Spleen (tissue), 11 donors: Measurements from ENCODE around the gene ZMIZ1. TPM values are rescaled to one million over a fixed set of nuclear protein-coding genes. Genes with fewer than 3 reads are reported as not detected.

Experiments used
- DNase-seq: peaks from one replicate; pipeline ENCODE4 v3.0.0-alpha.2; 2020
- H3K27ac ChIP-seq, 8 donors: fragments of 200-600 bp; sonication (generic) in 7 of 8; 1 replicate in 4 of 8; 2 replicates in 4 of 8; pipeline versions ENCODE4 v1.5.0 to v1.8.0; 2016 to 2021; ENCODE audit warnings: inconsistent platforms in 4 of 8, mild to moderate bottlenecking in 4 of 8, moderate library complexity in 1 of 8
- H3K27me3 ChIP-seq, 7 donors: fragments of 200-600 bp; sonication (generic) in 6 of 7; replicated peaks in 1 of 7; 1 replicate in 4 of 7; 2 replicates in 3 of 7; pipeline versions ENCODE4 v1.5.0 to v1.8.0; 2016 to 2021; ENCODE audit warnings: inconsistent platforms in 3 of 7, mild to moderate bottlenecking in 1 of 7
- H3K36me3 ChIP-seq, 6 donors: fragments of 200-600 bp; sonication (generic) in 5 of 6; 1 replicate in 4 of 6; 2 replicates in 2 of 6; pipeline versions ENCODE4 v1.5.0 to v1.8.0; 2016 to 2021; ENCODE audit warnings: inconsistent platforms in 2 of 6
- H3K4me1 ChIP-seq, 6 donors: fragments of 200-600 bp; sonication (generic) in 5 of 6; 1 replicate in 3 of 6; 2 replicates in 3 of 6; pipeline versions ENCODE4 v1.5.0 to v1.8.0; 2016 to 2021; ENCODE audit warnings: inconsistent platforms in 3 of 6
- H3K4me3 ChIP-seq, 8 donors: fragments of 200-600 bp; sonication (generic) in 7 of 8; 1 replicate in 4 of 8; 2 replicates in 4 of 8; pipeline versions ENCODE4 v1.5.0 to v1.8.0; 2016 to 2021; ENCODE audit warnings: inconsistent platforms in 4 of 8, mild to moderate bottlenecking in 4 of 8, moderate library complexity in 2 of 8
- H3K9me3 ChIP-seq, 8 donors: fragments of 200-600 bp; sonication (generic) in 7 of 8; 1 replicate in 4 of 8; 2 replicates in 4 of 8; pipeline versions ENCODE4 v1.5.0 to v1.8.0; 2016 to 2021; ENCODE audit warnings: inconsistent platforms in 4 of 8
- CTCF ChIP-seq, 11 experiments: fragments of 200-600 bp in 7 of 11; fragments of 450-650 bp in 4 of 11; sonication (generic) in 4 of 11; IDR thresholded peaks in 8 of 11; conservative IDR thresholded peaks in 3 of 11; 1 replicate in 7 of 11; 2 replicates in 4 of 11; pipeline versions ENCODE4 v1.4.0 to v1.8.0; 2016 to 2021; ENCODE audit warnings: antibody characterized with exemption in 11 of 11, inconsistent platforms in 4 of 11, mild to moderate bottlenecking in 1 of 11
- POLR2A ChIP-seq, 3 donors: fragments of 450-650 bp; IDR thresholded peaks; one replicate each; pipeline ENCODE4 v1.5.1; 2017; ENCODE audit warnings: antibody characterized with exemption in 3 of 3, mild to moderate bottlenecking in 1 of 3
- POLR2AphosphoS5 ChIP-seq, 3 donors: sonication (generic); formaldehyde crosslinking; IDR thresholded peaks; one replicate each; pipeline ENCODE4 v1.5.1; 2017; ENCODE audit warnings: antibody characterized with exemption in 3 of 3
- WGBS, 5 donors: extraction: QIAGEN DNeasy Blood & Tissue Kit in 3 of 5; methylation state at CpG; one replicate each; pipeline versions ENCODE4 v1.1.5 to v1.1.7; 2013 to 2018; 5-methylcytosine and 5-hydroxymethylcytosine counted together
- intact Hi-C: fragments of 100-400 bp; cut with DNase I; formaldehyde crosslinking; loops from one replicate; pipeline ENCODE4 v1.15.0; 2023; ENCODE audit warnings: low total_unique reads
- polyA plus RNA-seq, 3 donors: library from polyadenylated mRNA; stranded (reverse); fragments of 200-250 nt; gene quantifications; one replicate each; pipeline ENCODE4 v1.2.1, GENCODE V29; 2013
- total RNA-seq, 7 donors: library from RNA; depleted of rRNA in 3 of 7; stranded (reverse); fragments of >200 nt in 3 of 7; fragmentation: NEBNext Ultra II Directional in 4 of 7; extraction: Animal tissue kit (Norgen Biotek cat#: 25700) in 4 of 7; gene quantifications; one replicate each; pipeline versions ENCODE4 v1.1.0 to v1.2.1, GENCODE V29; 2016 to 2021
- donor health status: healthy with polysubstance abuse.
- donor health status: DM: no; HTN: no; CAD: no; lungs with moderate emphysema.
- donor health status: DM: no; HTN: no; CAD: no.
- donor health status: Bipolar disorder and iron deficiency.
- donor health status: healthy.
- donor health status: DM: no; HTN: no; CAD: no.
- donor health status: DM: yes; HTN: yes; CAD: no.

ZMIZ1 gene
- total and polyA plus RNA-seq, 10 donors = 10.7 to 210 (median 125) TPM

DNA sequence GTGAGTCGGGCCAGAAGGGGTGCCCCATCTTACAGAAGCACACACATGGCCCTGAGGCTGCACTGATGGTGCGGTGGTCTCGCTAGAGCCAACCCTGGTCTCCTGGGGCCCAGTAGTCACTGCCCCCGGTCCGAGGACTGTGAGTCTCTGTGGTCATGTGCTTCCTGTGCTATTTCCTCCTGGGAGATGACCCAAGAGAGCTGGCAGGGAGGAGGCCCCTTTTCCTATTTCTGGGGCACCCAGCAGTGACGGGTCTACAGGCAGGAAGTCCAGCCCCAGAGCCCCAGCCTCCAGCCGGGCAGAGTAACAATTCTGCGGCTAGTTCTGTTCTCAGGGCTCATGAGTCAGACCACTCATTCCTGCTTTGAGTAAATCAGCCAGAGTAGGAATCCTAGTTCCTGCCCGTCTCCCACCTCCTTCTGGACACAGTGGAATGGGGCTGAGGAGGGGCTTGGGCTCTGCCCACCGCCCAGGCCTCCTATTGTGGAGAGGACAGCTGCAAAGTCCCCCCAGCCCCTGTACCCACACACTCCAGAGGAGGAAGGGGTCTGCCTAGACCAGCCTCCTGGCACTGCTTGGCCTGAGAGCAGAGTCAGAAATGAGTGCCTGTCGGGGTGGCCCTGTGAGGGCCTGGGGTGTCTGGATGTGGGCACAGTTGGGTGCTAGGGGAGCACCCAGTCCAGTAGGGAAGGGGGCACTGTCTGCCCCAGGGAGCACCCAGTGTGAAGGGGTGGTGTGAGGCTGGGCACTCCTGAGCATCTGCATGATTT is 198.0 kb downstream of the ZMIZ1 start:
- peak overlapping the region; percentile 74 to 93 (median 86) for H3K27ac ChIP-seq
- peaks cover 70 to 100% (median 96%) of the 10 kb centered on the region in 6 donors for H3K4me1 ChIP-seq
- TF ChIP-seq POLR2AphosphoS5 (IDR thresholded peaks at IDR 0.05) (peak; percentile 70 to 77 (median 75)), POLR2A (IDR thresholded peaks at IDR 0.05) (no peak)
- H3K27me3 ChIP-seq = no peaks in the 10 kb centered on the region
- DNase-seq = no peak
- intact Hi-C loops = no loop called here
- H3K36me3 ChIP-seq = peaks cover 0 to 57% (median 0%) of the 10 kb centered on the region in 6 donors
- peak overlapping the region in 1 of 8 donors; percentile 55 for H3K4me3 ChIP-seq
- 15 to 30% (median 22%) methylated on average over 6 to 11 of the region's 11 CpGs for WGBS, 5 donors
- H3K9me3 ChIP-seq = no peaks in the 10 kb centered on the region

GRCh38 chr10:79267499-79267898 is 198.7 kb downstream of the ZMIZ1 start:
- Histone ChIP-seq H3K27me3 (no peaks in the 10 kb centered on the region), H3K4me3 (peak overlapping the region in 1 of 8 donors; percentile 55), H3K27ac (peak overlapping the region; percentile 74 to 93 (median 86)), H3K9me3 (no peaks in the 10 kb centered on the region), H3K4me1 (peaks cover 70 to 100% (median 96%) of the 10 kb centered on the region in 6 donors), H3K36me3 (peaks cover 0 to 60% (median 0%) of the 10 kb centered on the region in 6 donors)
- no peak for TF ChIP-seq POLR2AphosphoS5 (IDR thresholded peaks at IDR 0.05)
- TF ChIP-seq POLR2A (IDR thresholded peaks at IDR 0.05) = no peak
- peak in 5 of 11 experiments; percentile 11 to 41 (median 20) for TF ChIP-seq CTCF (IDR thresholded peaks at IDR 0.05 in 8 of 11, conservative IDR thresholded peaks at IDR 0.05 in 3 of 11)
- intact Hi-C loops = no loop called here
- WGBS, 5 donors = 52 to 69% (median 64%) methylated on average over 3 of the region's 3 CpGs
- DNase-seq = no peak

- DNase-seq = no peak
- H3K4me1 ChIP-seq = peaks cover 70 to 100% (median 95%) of the 10 kb centered on the region in 6 donors
- TF ChIP-seq CTCF (IDR thresholded peaks at IDR 0.05 in 8 of 11, conservative IDR thresholded peaks at IDR 0.05 in 3 of 11) (no peak), POLR2AphosphoS5 (IDR thresholded peaks at IDR 0.05) (no peak), POLR2A (IDR thresholded peaks at IDR 0.05) (no peak)
- intact Hi-C loops = no loop called here
- peak overlapping the region in 1 of 8 donors; percentile 55 for H3K4me3 ChIP-seq
- peak overlapping the region in 6 of 8 donors; percentile 83 to 93 (median 86) for H3K27ac ChIP-seq
- H3K36me3 ChIP-seq = peaks cover 0 to 53% (median 0%) of the 10 kb centered on the region in 6 donors
- WGBS, 5 donors = 69 to 81% (median 78%) methylated on average over 6 to 12 of the region's 12 CpGs
- no peaks in the 10 kb centered on the region for H3K9me3 ChIP-seq
- no peaks in the 10 kb centered on the region for H3K27me3 ChIP-seq
Observed at GRCh38 chr10:79268161-79268601, 199.4 kb downstream of the ZMIZ1 start.

DNA sequence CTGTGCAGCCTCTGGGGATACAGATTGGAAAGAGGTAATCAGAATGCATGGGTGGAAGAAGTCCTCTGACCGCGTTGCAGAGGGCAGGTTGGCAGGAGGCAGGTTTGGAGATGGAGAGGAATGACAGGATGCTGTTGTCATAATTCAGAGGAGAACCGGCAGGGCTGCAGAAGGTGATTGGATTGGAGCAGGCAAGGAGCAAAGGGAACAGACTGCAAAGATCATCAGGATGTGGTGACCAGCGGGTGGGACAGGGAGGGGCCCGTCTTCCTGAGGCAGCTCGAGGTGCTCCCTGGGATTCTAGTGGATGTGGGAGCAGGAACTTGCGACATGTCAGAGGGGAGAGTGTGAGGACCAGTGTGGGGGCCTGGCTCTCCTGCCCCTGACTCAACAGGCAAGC is 200.0 kb downstream of the ZMIZ1 start:
- 39 to 69% (median 47%) methylated on average over 7 of the region's 7 CpGs for WGBS, 5 donors
- DNase-seq = no peak
- Histone ChIP-seq H3K27ac (peak overlapping the region in 5 of 8 donors; percentile 83 to 93 (median 86)), H3K4me3 (no peak overlapping the region), H3K4me1 (peaks cover 70 to 100% (median 96%) of the 10 kb centered on the region in 6 donors), H3K27me3 (no peaks in the 10 kb centered on the region), H3K9me3 (no peaks in the 10 kb centered on the region), H3K36me3 (peaks cover 0 to 48% (median 0%) of the 10 kb centered on the region in 6 donors)
- intact Hi-C loops = no loop called here
- TF ChIP-seq POLR2AphosphoS5 (IDR thresholded peaks at IDR 0.05) = peak; percentile 5 to 35 (median 29)
- TF ChIP-seq CTCF (IDR thresholded peaks at IDR 0.05 in 8 of 11, conservative IDR thresholded peaks at IDR 0.05 in 3 of 11) = no peak
- no peak for TF ChIP-seq POLR2A (IDR thresholded peaks at IDR 0.05)
